A673 (cell line): ENCODE results near the gene SH3RF1. TPM values are rescaled to one million over a fixed set of nuclear protein-coding genes. Genes with fewer than 3 reads are reported as not detected.

Experiments used
- BruUV-seq: library from RNA; stranded (reverse); fragments of 400-500 nt; replicated peaks from 2 replicates; lab custom pipeline; 2021; lab: Mats Ljungman, UMichigan
- CTCF ChIA-PET: fragments of 300-600 bp; sonication (Branson Sonifier 250); formaldehyde crosslinking; loops from one replicate; lab custom pipeline; 2022; ENCODE audit warnings: antibody characterized with exemption; lab: Charles Lee
- POLR2A ChIA-PET: fragments of 300-600 bp; sonication (Branson Sonifier 250); formaldehyde crosslinking; loops from one replicate; lab custom pipeline; 2022; ENCODE audit warnings: antibody characterized with exemption; ENCODE audit not compliant: low non-redundant PET; lab: Charles Lee
- DNase-seq: peaks from one replicate; pipeline ENCODE4 v3.0.0-alpha.2; 2015; ENCODE audit warnings: low spot score
- H3K27ac ChIP-seq: fragments of 200-600 bp; sonication (generic); 2 replicates; pipeline ENCODE4 v1.5.1; 2016; ENCODE audit warnings: mixed run types, low read depth, mild to moderate bottlenecking, mixed read lengths, antibody characterized with exemption, low read length; ENCODE audit not compliant: poor library complexity, severe bottlenecking
- H3K27me3 ChIP-seq: fragments of 200-600 bp; sonication (generic); replicated peaks from 2 replicates; pipeline ENCODE4 v1.6.1; 2017; ENCODE audit warnings: mixed run types, low read depth, mild to moderate bottlenecking, mixed read lengths, antibody characterized with exemption, low read length; ENCODE audit not compliant: insufficient read depth, poor library complexity
- H3K36me3 ChIP-seq: fragments of 200-600 bp; sonication (generic); 2 replicates; pipeline ENCODE4 v1.6.1; 2016; ENCODE audit warnings: mixed run types, mild to moderate bottlenecking, mixed read lengths, antibody characterized with exemption, low read length; ENCODE audit not compliant: insufficient read depth, poor library complexity, severe bottlenecking
- H3K4me1 ChIP-seq: fragments of 200-600 bp; sonication (generic); 2 replicates; pipeline ENCODE4 v1.6.1; 2017; ENCODE audit warnings: mixed run types, mild to moderate bottlenecking, mixed read lengths, antibody characterized with exemption, low read length; ENCODE audit not compliant: insufficient read depth, poor library complexity, severe bottlenecking
- H3K4me3 ChIP-seq: fragments of 200-600 bp; sonication (generic); 2 replicates; pipeline ENCODE4 v1.5.1; 2016; ENCODE audit warnings: low read depth, mixed run types, mild to moderate bottlenecking, mixed read lengths, low read length; ENCODE audit not compliant: poor library complexity, severe bottlenecking
- H3K9me3 ChIP-seq: fragments of 200-600 bp; sonication (generic); 2 replicates; pipeline ENCODE4 v1.6.1; 2016; ENCODE audit warnings: mixed run types, low read depth, mild to moderate bottlenecking, mixed read lengths, antibody characterized with exemption, low read length; ENCODE audit not compliant: poor library complexity, severe bottlenecking
- CTCF ChIP-seq: fragments of 300-800, 200-600 bp; sonication (generic); conservative IDR thresholded peaks from 2 replicates; pipeline ENCODE4 v1.5.1; 2017; ENCODE audit warnings: low read depth, mild to moderate bottlenecking, antibody characterized with exemption, low read length, moderate library complexity, mixed read lengths
- EZH2 ChIP-seq: fragments of 200-600 bp; sonication (generic); IDR thresholded peaks from 2 replicates; pipeline ENCODE4 v1.6.1; 2017; ENCODE audit warnings: borderline replicate concordance, low read depth, mild to moderate bottlenecking, mixed read lengths, antibody characterized with exemption, low read length; ENCODE audit not compliant: poor library complexity, severe bottlenecking
- intact Hi-C: fragments of 100-400 bp; cut with micrococcal nuclease; formaldehyde crosslinking; loops from one replicate; pipeline ENCODE4 v1.10.0; 2022; ENCODE audit not compliant: unreplicated experiment
- total RNA-seq: library from RNA; stranded (reverse); gene quantifications from 2 replicates; pipeline ENCODE4 v1.2.3, GENCODE V29; 2021

SH3RF1 gene
- total RNA-seq, 1 experiment from 2014 or later, result 15.3 TPM

GRCh38 chr4:169142391-169142790 lies 128.4 kb downstream of the SH3RF1 start:
- CTCF ChIA-PET, result no interaction called here

DNA sequence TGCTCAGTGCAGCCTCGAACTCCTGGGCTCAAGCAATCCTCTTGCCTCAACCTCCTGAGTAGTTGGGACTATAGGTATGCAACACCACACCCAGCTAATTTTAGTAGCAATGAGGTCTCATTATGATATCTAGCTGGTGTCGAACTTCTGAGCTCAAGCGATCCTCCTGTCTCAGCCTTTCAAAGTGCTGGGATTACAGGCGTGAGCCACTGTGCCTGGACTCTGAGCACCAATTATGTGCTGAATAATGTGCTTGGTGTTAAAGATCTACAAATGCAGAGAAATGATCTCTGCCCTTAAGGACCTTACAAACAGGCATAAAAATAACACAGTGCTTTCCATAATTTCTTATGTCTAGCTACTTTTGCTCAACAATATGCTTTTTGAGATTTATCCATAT lies 131.7 kb downstream of the SH3RF1 start:
- Histone ChIP-seq H3K27ac (no peak overlapping the region), H3K36me3 (no peaks in the 10 kb centered on the region), H3K9me3 (no peaks in the 10 kb centered on the region), H3K27me3 (no peaks in the 10 kb centered on the region), H3K4me1 (peaks cover 10% of the 10 kb centered on the region), H3K4me3 (no peak overlapping the region)
- intact Hi-C loops, result no loop called here
- BruUV-seq, result no TSS peak
- no peak for TF ChIP-seq CTCF
- no peak for TF ChIP-seq EZH2
- DNase-seq, result no peak
- POLR2A ChIA-PET, result no interaction called here
- CTCF ChIA-PET, result no interaction called here

More at GRCh38 chr4:169142391-169142790, 128.4 kb downstream of the SH3RF1 start:
- BruUV-seq, result no TSS peak
- no peaks in the 10 kb centered on the region for H3K36me3 ChIP-seq
- no peaks in the 10 kb centered on the region for H3K27me3 ChIP-seq
- peaks cover 7% of the 10 kb centered on the region for H3K4me1 ChIP-seq
- H3K4me3 ChIP-seq, result no peak overlapping the region
- TF ChIP-seq EZH2 (no peak), CTCF (no peak)
- no peak overlapping the region for H3K27ac ChIP-seq
- intact Hi-C loops, result no loop called here
- no peaks in the 10 kb centered on the region for H3K9me3 ChIP-seq
- no peak for DNase-seq
- POLR2A ChIA-PET, result no interaction called here

- Histone ChIP-seq H3K36me3 (no peaks in the 10 kb centered on the region), H3K9me3 (no peaks in the 10 kb centered on the region), H3K4me3 (no peak overlapping the region), H3K27me3 (no peaks in the 10 kb centered on the region), H3K4me1 (peaks cover 10% of the 10 kb centered on the region), H3K27ac (peak overlapping the region; percentile 2)
- DNase-seq, result peak; percentile 9
- BruUV-seq, result no TSS peak
- intact Hi-C loops, result no loop called here
- TF ChIP-seq CTCF (no peak), EZH2 (no peak)
- CTCF ChIA-PET, result no interaction called here
- POLR2A ChIA-PET, result no interaction called here
Observed at GRCh38 chr4:169137558-169137920, 133.2 kb downstream of the SH3RF1 start.
